ENCODE data around the gene ERG.

ERG gene

DNA sequence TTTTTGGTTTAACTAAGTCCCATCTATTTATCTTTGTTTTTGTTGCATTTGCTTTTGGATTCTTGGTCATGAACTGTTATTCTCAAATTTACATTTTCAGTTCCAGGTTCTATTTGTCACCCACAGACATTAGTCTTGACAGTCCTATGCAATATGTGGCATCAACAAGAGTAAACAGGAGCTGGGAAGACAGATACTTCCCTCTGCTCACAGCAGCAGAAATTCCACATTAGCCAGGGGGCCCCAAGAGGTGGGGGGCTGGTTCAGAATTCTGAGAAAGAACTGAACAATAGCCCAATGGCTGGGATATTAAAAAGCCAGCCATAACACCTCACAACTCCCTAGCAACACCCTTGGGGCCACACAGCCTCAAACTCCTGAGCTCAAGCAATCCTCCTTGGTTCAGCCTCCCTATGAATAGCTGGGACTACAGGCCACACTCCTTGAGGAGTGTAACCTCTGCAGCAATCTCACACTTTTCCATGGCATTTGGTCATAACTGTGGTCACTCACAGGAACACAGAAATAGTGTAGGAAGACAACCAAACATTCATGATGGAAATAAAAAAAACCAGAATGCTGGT is 67.8 kb downstream of the ERG start:
- DNase-seq, result no peak

DNA sequence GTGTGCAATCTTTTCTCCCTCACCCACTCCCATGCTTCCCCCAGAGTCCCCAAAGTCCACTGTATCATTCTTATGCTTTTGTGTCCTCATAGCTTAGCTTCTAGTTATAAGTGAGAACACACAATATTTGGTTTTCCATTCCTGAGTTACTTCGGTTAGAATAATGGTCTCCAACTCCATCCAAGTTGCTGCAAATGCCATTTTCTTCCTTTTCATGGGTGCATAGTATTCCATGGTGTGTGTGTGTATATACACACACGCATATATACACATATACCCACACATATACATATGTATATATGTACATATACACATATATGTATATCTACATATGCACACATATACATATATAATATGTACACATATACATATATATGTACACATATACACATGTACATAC is 69.3 kb downstream of the ERG start:
- no peak for DNase-seq

DNA sequence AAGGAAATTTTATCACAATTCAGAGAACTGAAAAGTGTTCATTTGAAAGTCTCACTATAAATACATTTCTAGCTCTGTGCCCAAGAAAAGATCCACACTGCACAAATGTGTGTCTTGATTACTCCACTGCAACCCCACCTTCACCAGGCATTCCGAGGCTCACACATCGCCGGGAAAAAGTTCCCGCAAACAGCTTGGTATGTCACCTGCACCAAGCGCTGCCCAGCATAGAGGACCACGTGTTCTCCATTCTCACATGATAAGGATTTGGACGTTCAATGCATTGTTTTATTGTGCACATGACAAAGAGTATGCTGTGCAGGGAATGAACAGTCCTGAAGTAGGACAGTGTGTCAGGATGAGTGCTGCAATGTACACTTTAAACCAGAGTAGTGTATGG is 70.1 kb downstream of the ERG start:
- no peak for DNase-seq

DNA sequence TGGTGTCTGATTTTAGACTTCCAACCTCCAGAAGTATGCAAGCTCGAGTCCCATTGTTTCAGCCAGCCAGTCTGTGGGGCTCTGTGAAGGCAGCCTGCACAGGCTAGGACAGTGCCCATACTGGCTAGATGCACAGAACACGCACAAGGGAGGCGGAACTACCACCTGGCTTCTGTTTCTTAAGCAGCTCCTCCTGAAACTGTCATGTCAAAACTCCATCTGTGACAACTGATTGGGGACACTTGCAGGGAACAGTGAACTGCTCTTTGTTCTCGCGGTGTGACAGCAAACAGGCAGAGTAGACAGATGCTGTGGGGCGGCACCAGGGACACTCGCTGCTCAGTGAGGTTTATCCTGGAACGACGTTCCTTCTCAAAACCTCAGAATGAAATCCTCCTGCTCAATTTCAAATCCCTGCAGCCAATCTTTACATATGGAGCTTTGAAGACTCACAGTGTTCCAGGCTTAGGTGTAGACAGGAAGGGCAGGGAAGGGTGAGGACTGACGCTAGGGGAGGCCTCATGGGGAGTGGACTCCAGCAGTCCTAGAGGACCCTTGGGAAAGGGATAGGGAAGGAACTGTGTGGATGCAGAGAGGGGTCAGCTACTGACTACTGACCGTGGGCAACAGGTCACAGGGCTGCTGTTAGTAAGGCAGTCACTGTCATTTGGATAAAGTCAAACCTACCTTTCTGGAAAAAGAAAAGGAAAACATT is 73.8 kb downstream of the ERG start:
- DNase-seq, result no peak

DNA sequence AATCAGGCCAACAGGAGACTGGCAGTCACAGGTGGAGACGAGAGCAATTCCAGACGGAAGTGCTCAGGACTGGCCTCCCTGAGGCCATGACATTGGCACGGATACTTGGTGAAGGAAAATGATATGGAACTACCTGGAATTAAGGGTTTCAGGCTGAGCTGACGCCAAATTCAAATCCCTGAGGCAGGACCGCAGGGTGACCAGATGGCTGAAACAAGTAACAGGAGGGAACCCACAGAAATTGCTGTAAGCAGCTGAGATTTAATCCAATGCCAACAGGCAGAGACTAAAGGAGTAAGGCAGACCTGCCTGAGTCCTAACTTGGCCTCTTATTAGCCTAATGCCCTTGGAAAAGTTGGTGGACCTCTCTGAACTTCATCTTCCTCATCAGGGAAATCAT is 76.2 kb downstream of the ERG start:
- no peak for DNase-seq

DNA sequence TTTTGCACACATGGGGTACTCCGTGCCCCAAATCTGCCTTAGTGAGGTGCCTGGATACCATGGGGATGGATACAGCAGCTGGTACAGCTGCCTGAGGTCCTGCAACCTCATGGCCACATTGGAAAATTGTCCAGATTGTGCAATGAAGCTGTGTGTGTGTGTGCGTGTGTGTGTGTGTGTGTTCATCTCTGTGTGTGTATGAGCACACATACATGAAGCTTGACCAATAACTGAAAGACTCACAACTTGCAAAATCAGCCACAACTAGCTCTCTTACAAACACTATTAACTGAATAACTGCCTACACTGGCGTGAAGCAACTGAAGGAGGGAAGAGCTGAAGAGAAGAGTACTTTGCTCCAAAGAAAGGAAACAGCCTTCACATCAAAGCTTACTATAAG is 78.1 kb downstream of the ERG start:
- no peak for DNase-seq

DNA sequence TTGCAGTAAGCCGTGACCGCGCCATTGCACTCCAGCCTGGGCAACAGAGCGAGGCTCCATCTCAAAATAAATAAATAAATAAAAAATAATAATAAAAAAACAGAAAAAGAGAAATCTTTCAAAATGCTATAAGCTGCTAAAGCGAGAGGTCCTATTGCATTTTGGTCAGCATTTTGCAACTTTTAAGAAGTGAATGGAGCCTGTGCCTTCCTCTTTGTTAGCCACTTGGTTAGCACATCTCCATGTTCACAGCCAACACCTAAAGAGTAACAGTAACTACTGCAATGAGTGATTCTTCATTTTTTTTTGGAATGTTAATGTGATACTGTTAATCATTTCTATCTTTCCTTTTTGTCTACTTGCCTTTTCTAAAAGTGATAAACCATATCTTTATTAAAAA is 80.6 kb downstream of the ERG start:
- DNase-seq, result no peak

DNA sequence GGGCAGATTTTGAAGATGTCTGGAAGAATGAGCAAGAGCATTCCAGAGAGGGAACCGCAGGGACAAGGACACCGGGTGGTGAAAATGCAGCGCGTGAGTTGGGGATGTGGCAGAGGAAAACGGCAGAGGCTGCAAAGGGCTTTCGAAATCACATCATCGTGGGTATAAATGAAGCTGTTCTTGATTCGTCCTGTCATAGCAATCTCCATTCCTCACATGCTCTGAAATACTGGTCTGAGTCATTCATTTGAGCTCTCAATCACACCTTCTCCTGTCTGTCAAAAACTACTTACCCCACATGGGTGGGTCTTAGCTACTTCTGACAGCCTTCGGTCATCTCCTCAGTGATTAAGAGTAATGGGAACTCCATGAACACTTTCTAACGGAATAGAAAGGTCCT is 81.5 kb downstream of the ERG start:
- DNase-seq, result no peak

DNA sequence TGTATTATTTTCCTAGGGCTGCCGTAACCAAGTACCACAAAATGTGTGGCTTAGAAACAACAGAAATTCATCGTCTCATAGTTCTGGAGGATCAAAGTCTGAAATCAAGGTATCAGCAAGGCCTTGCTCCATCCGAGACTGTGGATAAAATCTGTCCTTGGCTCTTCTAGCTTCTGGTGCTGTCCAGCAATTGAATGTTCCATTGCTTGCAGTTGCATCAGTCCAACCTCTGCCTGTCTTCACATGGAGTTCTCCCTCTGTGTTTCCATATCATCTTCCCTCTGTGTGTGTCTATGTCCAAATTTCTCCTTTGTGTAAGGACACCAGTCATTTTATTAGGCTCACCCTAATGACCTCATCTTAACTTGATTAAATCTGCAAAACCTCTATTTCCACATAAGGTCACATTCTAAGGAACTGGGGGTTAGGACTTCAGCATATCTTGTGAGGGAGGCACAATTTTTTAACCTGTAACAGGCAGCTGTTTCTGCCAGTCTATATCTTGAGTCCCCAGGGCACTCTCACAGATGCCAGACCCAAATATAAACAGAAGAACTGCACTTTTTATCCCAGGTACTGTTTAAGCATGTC is 84.2 kb downstream of the ERG start:
- peak; percentile 66 for DNase-seq

DNA sequence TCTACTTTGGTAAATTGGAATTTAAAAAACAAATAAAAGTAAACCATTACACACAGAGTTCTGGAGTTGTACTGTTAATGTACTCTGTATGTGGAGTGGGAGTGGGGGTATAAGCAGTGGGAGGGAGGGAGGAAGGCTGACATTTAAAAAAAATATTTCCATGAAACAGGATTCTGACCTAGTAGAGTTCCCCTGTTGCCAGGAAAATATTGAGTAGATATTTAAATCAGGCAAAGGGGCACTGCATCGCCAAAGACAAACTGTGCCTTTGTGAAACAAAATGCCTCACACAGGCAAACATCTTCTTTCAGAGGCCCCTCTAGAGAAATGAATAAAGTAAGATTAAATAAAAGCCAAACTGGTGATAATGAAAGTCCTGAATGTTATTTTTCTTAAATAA is 87.8 kb downstream of the ERG start:
- DNase-seq, result no peak

DNA sequence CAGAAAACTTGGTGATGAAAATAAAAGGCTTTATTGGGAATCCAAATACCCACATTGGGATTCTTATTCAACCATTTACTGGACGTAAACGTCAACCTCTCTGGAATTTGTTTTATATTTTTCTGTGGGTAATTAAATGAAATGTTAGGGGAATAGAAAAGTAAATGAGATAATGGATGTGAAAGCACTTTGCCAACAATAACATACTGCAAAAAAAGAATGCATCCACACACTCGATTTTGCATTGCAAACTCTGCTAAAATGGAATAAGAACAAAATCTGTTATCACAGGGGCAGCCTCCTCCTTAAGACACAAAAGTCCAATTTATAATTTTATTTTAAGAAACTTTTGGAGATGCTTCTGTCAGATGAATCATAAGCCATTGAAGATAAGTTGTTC is 88.4 kb downstream of the ERG start:
- DNase-seq, result no peak

DNA sequence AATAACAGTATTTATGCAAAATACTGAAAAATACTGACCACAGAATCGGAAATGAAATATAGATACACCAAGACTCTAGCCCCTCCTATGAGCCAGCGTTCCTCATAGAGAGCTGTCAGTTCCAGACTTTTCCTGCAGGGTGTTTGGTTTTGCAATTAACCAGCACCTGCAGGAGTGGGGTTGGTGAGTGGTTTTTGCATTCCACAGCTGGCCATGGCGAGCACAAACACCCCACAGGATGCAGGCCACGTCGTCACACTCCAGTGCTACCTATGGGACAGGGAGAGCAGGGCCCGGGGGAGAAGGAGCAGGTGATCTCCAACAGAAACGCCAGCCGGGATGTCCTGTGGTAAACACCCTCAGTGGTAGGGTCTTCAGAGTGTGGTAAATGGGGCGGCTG is 94.1 kb downstream of the ERG start:
- no peak for DNase-seq

DNA sequence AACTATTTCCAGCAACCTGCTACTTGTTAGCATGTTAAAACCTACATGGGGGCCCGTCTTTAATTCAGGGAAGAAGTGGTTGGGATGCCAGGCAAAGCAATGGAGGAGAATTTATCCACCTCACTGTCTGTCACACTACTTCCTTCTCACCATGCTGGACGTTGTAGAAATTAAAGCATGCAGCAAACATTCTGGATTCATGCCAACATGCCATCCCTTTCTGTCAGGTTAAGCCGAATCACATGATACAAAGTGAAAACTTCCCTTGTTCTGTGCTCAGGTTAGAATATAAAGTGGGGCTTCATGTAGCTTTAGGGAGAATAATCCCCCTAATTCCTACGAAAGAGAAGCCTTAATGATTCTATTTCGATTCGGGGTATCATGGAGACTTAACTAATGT is 95.5 kb downstream of the ERG start:
- DNase-seq, result no peak

DNA sequence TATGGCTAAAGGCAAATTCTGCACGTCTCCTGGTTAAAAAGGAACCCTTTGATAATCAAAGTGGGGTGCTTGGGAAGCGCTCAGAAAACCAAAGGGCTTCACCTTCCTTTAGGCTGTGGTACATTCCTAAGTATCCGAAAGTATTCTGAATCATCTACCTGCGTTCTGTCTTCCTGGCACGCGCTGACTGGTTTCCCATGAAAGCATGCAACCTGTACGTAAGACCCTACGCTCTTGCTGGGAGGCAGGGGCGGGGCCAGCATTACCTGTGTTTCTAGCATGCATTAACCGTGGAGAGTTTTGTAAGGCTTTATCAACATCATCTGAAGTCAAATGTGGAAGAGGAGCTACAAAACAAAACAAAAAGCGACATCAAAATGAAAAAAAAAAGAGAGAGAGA is 96.0 kb downstream of the ERG start:
- no peak for DNase-seq

DNA sequence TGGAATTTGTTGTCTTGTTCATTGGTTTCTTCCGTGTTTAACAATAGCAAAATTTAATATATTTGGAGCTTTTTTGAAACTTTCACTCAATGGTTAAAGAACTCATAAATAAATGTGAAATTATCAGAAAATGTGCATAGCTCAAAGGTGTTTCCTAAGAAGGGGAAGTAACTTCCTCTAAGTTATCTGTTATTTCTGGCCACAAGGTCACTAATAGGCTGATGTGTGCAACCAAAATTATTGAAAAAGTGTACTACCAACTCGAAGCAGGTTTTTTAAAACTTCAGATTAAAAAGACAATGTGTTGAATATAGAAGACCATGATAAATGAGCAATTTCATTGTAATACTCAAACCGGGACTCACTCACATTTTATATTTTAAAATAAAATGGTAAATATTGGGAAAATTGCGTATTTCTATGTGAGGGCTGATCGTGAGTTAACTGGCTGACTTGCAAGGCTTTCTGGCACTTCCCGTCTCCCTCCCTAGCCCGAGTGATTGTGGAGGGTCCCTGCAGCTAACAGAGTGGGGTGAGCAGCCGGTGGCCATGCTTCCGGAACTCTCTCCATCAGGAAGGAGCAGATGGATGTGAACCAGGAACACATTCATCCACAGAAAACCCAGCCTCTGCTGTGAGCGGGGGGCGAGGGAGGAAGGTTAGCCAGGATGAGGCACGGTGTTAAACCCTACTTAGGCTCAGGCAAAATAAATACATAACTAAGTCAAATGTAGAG is 96.9 kb downstream of the ERG start:
- no peak for DNase-seq

DNA sequence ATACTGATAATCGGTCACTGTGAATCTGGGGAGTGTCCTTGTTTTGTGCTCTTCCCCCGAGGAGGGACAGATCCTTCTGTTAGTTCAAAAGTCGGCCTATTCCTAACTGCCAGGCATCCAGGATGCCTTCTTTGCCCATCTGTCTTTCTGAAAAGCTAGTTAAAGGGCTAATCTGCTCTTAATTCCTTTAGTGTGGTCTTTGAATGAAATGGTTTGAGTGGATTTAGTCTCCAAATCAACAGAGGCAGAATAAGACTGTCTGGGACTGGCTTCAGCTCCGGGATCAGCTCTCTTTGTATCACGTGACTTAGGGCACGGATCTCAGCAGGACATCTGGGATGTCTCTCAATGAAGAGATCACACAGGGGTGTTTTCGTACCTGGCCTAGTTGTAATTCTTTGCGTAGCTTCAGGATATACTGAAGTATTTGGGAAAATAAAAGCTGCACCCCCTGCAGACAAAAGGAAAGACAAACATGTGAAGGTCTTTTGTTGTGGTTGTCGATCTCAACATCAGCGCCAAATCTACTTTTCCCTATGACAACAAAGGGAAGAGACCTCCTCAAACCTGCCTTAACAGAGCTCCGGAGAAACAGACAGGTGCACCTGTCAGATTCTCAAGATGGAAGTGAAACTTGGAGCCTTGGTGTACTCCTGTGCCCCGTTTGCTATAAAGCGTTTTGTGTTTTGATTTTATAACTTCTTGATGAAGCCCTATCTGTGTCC is 97.9 kb downstream of the ERG start:
- no peak for DNase-seq

DNA sequence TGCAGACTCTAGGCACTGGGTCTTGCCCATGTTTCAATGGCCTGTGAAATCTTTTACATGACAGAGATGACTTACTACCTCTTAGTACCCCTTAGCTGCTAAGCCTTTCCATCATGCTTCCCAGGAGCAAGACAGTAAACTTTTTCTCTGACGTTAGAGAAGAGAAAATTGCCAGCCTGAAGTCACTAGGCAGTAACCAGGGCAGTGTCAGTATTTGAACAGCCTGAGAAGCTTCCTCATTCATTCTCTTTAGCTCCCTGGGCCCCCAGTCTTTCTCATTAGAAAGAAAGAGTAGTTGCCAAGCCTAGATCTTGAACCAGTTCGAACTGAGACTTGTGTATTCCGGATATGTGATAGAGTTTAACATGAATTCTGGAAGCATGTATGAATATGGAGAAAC is 99.2 kb downstream of the ERG start:
- DNase-seq, result no peak

DNA sequence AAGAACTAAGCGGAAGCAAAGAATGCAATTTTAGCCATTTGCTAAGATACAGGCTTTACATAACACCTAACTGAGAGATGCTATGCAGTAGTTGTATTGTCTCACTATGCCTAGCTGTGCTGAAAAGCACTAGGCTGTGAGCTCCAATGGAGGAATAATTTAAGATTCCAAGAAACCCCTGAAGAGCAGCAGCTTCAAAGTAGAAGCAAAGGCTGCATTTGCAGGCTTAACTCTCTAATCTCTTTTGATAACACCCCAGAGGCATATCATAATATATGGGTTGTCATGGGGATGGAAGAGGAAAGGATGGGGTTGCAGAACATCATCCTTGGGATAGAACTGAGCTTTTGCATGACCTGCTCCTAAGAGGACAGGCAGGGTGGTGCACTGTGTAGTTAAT is 102.0 kb downstream of the ERG start:
- DNase-seq, result no peak

DNA sequence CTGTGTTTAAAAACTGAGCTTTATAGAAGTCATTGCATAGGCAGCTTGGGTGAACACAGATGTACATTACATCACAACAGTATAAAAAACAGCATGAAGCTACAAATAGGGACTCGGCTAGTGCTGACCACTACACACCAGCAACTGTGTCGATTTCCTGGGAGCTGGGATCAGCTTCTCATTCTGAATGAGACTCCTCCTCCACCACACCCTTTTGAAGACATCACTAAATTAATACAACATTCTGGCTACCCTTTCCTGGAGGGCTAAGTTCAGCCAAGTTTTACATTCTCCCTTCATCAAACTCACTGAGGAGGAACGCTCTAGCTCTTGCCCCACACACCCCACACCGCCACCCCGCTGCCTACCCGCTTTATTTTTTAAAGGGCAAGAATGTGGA is 102.7 kb downstream of the ERG start:
- DNase-seq, result no peak

DNA sequence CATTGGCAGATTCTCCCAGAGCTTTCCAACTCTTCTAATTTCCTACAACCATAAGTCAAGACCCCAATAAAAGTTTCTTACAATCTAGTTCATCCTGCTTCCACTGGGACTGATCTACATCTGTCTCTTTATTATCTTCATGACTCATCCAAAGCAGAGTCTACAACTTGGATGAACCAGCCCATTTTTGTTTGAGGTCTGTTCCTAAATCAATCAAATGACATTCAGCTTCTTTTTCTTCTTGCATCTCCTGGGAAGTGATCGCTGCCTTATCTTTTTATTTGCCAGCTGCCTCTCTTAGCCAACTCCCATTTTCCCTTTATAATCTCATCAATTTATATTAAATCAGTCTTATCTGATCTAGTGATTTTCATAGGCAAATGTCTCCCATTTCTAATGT is 105.6 kb downstream of the ERG start:
- peak; percentile 41 for DNase-seq

DNA sequence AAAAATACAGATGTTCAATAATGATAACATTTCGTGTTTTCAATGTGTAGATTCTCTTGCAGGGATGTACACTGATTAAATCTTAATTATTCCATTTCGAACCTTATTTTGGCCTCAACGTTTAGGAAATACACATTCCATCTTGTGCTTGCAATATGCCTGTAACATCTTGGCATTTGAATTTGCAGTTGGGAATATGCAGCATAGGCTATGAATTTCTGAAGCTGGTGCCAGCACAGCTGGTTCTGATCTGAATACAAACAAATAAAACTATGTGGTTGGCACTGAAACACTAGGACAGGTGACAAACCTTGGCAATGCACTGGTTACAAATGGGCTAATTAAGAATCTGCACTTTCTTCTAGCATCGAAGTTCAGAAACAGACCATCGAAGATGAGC is 108.4 kb downstream of the ERG start:
- peak; percentile 21 for DNase-seq

DNA sequence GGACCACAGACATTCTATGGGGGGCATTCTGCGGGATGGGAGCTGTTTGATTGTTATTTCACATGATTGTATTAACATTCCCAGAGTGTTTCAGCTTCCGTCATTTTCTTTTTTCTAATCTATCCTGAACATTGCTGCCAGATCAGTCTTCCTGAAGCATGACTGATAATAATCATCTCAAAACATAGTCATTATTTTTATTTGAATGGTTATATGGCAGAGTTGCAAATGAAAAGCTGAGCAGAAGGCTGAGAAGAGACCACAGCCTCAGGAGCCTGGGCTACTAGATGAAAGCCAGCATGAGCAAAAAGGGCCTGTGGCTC is 109.0 kb downstream of the ERG start:
- no peak for DNase-seq

DNA sequence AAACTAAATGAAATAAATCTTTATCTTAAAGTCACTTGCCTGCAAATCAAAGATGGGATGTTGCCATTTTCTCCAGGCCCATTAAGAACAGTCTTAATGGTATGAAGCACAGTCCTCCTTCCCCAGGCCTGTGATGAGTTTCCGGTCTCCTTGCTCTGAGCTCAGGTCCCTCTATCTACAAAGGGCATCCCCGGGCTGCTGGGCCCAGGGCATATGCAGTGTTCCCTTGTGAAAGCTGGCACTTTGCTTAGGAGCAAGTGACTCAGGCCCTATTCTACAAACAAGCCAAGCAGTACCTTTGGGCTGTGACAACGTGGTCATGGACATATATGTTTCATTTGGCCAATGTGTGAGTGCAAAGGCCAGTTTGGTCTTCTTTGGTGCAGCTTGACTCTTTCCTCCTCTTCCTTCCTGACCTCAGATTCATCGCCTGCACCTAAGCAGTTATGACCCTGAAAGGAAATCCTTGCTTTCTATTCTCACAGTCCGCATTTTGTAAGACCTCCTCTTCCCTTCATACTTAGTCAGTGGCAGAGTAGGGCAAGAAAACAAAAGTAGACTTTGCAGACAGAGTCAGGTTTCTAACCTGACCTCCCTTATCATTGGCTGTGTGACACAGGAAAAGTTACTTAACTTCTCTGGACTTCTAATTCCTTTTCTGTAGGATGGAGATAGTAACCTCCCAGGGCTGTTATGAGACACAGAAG is 109.5 kb downstream of the ERG start:
- DNase-seq, result no peak
